HG03196 (cell line): Measurements from ENCODE around the gene LCLAT1.

ENCODE experiments used
- ATAC-seq: cut with Tn5 transposase; IDR thresholded peaks from one replicate; pipeline ENCODE4 v1.9.1; 2021; ENCODE audit not compliant: unreplicated experiment

Gene LCLAT1

DNA sequence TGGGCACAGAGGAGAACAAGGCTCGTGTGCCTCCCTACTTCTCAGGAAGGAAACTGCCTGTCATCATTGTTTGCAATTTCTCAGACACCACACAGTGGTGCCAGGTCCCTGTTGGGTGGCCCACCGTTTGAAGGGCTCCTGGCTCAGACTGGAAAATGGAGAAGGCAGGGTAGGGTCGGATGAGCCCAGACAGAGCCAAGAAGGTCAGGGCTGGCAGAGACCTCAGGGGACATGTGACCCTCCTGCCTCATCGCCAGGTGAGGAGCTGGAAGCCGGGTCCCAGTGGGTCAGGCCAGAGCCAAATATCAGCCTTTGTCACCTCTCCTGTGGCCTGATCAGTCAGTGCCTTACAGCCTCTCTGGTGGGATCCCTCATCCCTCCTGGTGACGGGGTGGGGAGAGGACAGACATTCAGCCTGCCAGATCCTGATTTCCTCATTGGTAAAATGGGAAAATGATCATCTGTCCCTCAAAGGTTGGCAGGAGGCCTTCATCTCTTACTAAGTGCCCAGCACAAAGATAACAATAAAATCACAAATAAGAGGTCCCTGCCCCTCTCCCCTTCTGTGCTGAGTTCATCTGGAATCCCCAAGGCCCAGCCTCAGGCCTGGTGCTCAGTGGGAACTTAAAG lies 242.6 kb downstream of the LCLAT1 start:
- no peak for ATAC-seq

DNA sequence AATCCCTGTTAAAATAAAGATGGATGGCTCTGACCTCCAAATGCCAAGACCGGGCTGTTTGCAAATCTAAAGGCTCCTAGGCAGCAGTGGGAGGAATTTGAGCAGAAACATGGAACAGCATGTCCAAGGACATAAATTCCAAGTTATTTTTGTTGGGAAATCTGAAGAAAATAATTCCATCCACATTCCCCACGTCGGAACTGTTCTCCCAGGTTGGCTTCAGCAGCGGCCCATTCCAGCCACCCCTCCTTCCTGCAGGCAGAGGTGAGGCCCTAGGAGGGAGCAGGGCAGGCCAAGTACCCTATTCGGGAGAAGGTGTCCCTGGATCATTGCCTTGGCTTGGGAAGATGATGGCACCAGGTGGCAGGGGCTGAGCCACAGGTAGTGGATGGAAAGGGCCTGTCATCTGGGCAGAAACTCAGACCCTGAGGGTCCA lies 243.1 kb downstream of the LCLAT1 start:
- no peak for ATAC-seq

DNA sequence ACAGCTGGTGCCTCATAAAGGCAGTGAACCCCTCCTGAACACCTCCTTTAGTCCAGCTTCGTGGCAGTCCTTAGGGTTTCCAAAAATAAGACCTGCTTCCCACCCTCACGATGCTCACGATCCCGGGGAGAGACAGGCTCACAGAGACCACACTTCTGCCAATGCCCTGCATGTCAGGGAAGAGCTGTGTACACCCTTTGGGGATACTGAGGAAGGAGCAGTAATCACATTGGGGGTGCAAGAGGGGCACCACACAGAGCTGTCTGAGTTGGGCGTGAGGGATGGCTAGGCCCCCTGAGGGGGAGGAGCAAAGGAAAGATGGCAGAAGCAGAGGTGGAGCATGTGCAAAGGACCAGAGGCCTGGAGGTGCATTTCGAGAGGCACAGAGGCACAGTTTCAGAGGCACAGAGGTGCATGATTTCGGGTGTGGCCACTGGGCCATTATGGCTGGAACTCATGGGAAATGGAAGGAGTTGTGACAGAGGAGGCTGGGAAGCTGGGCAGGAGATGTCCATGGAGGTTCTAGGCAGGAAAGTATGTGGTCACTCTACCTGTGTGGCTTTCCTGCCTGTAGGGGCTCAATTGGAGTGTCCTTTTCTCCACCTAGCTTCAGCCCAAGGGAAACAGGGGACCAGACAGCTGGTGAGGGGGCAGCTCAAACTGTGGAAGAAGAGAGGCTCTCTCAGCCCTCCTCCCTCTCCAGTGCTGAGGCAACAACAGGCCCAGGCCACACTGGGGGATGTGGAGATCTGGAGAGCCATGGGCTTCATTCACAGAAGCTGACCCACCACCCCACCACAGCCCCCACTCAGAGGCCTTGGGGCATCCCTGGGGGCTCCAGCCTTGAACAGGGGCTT lies 244.3 kb downstream of the LCLAT1 start:
- no peak for ATAC-seq

DNA sequence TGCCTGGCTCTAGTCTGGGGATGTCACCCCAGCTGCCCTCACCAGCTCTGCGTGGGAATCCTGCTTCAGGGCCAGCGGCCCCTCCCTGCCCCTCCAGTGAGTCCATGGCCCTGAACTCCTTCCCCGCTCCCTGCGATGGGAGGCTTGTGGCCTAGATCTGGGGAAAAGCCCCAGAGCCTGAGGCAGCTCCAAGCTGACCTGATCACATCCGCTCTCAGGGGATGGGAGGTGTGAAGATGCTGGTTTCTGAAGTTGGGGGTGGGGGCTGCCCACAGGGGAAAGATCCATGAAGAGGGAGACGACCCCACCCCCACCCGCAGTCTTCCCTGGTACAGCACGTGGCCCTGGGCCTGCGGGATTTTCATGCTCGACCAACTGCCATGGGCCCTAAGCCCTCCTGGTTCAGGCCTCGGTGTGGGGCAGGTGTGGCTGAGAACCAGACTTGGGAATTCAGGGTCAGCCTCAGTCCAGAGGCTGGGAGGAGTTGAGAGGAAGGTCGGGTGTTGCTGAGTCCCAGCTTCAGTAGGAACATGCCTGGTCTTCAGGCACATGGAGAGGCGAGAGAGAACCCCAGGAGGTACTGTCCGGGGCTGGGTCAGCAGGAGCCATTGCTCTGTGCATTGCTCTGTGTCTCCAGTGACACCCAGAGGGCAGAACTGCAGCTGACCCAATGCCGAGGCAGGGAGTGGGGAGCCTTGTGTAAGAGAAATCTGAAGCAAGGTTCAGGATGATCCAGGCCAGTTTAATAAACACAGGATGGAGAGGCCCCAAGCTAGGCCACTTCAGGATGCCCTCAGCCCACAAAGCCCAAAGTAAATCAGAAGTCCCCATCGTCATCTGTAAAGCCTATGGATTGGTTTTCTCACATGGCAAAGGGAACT lies 245.1 kb downstream of the LCLAT1 start:
- no peak for ATAC-seq

DNA sequence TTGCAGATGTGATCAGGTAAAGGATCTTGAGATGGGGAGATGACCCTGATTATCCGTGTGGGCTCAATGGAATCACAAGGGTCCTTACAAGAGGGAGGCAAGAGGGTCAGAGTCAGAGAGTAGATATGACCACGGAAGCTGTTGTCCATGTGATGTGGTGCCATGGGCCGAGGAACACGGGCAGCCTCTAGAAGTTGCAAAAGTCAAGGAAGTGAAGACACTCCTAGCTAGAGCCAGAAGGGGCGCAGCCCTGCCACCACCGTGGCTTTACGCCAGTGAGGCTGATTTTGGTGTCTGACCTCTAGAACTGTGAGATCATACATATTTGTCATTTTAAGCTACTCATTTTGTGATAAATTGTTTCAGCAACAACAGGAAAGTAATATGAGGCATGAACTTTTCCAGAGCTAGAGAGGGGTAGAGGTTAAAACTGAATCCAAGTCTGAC lies 245.8 kb downstream of the LCLAT1 start:
- no peak for ATAC-seq
